Endodermal cell (in vitro differentiated cells): ENCODE results near the gene SUPT3H. TPM values are rescaled to one million over a fixed set of nuclear protein-coding genes. Genes with fewer than 3 reads are reported as not detected.

Experiments used
- DNase-seq: peaks from one replicate; pipeline ENCODE4 v3.0.0-alpha.2; 2017
- H3K27ac ChIP-seq: 2 replicates; pipeline ENCODE4 v1.5.1; 2013; ENCODE audit warnings: mild to moderate bottlenecking, low read depth, low read length, moderate library complexity
- H3K27me3 ChIP-seq: 2 replicates; pipeline ENCODE4 v1.6.1; 2013; ENCODE audit warnings: mild to moderate bottlenecking, low read length, moderate library complexity; ENCODE audit not compliant: insufficient read depth, control insufficient read depth, poor library complexity, severe bottlenecking
- H3K36me3 ChIP-seq: 2 replicates; pipeline ENCODE4 v1.7.0; 2013; ENCODE audit warnings: mild to moderate bottlenecking, low read length, moderate library complexity; ENCODE audit not compliant: control insufficient read depth, insufficient read depth
- H3K4me1 ChIP-seq: one replicate; pipeline ENCODE4 v1.7.0; 2013; ENCODE audit warnings: low read length; ENCODE audit not compliant: control insufficient read depth, insufficient read depth
- H3K4me3 ChIP-seq: 2 replicates; pipeline ENCODE4 v1.5.1; 2013; ENCODE audit warnings: mild to moderate bottlenecking, low read length, moderate library complexity
- H3K9ac ChIP-seq: 2 replicates; pipeline ENCODE4 v1.6.1; 2013; ENCODE audit warnings: mild to moderate bottlenecking, low read length, moderate library complexity; ENCODE audit not compliant: poor library complexity, severe bottlenecking; ENCODE audit errors: extremely low read depth
- H3K9me3 ChIP-seq: 2 replicates; pipeline ENCODE4 v1.6.1; 2013; ENCODE audit warnings: mild to moderate bottlenecking, low read length, moderate library complexity; ENCODE audit not compliant: control insufficient read depth
- H3K27ac Mint-ChIP-seq: 2 replicates; pipeline ENCODE4 v1.8.0; 2020; ENCODE audit warnings: mixed read lengths
- H3K27me3 Mint-ChIP-seq: 2 replicates; pipeline ENCODE4 v1.8.0; 2021; ENCODE audit warnings: mild to moderate bottlenecking, mixed read lengths; ENCODE audit not compliant: insufficient read depth
- H3K36me3 Mint-ChIP-seq: 2 replicates; pipeline ENCODE4 v1.8.0; 2020; ENCODE audit warnings: low read depth, mixed read lengths
- H3K4me1 Mint-ChIP-seq: 2 replicates; pipeline ENCODE4 v1.8.0; 2020; ENCODE audit warnings: mixed read lengths
- H3K4me3 Mint-ChIP-seq: 2 replicates; pipeline ENCODE4 v1.8.0; 2020; ENCODE audit warnings: mild to moderate bottlenecking, moderate library complexity, mixed read lengths
- H3K9me3 Mint-ChIP-seq: 2 replicates; pipeline ENCODE4 v1.8.0; 2020; ENCODE audit warnings: mild to moderate bottlenecking, mixed read lengths
- CTCF ChIP-seq: fragments of 200-600 bp; sonication (generic); conservative IDR thresholded peaks from 2 replicates; pipeline ENCODE4 v1.5.0; 2021; ENCODE audit warnings: antibody characterized with exemption, mild to moderate bottlenecking
- WGBS, 2 experiments: methylation state at CpG; one replicate each; pipeline versions ENCODE4 v1.1.5 to v1.1.7; 2013; ENCODE audit warnings: missing lambda C conversion rate in 2 of 2, mixed read lengths in 1 of 2; ENCODE audit not compliant: insufficient coverage in 1 of 2, insufficient read length in 1 of 2; 5-methylcytosine and 5-hydroxymethylcytosine counted together
- total RNA-seq, 2 donors: library from RNA; stranded (reverse); fragmentation: NEBNext Ultra II Directional in 1 of 2; extraction: Animal tissue kit (Norgen Biotek cat#: 25700) in 1 of 2; gene quantifications; 2 replicates in 1 of 2; 3 replicates in 1 of 2; pipeline ENCODE4 v1.2.1, GENCODE V29; 2021

Gene SUPT3H
- total RNA-seq, 2 donors from 2014 or later, result 32.4 to 34.7 TPM

GRCh38 chr6:44959651-44960050 is 418.1 kb downstream of the SUPT3H start:
- Histone ChIP-seq H3K27ac (no peak overlapping the region), H3K4me1 (no peaks in the 10 kb centered on the region), H3K27me3 (no peaks in the 10 kb centered on the region), H3K9ac (no peak overlapping the region), H3K36me3 (no peaks in the 10 kb centered on the region), H3K9me3 (no peaks in the 10 kb centered on the region), H3K4me3 (no peak overlapping the region)
- Mint-ChIP-seq H3K9me3 (peaks cover 5% of the 10 kb centered on the region), H3K4me3 (no peak overlapping the region), H3K36me3 (peaks cover 4% of the 10 kb centered on the region), H3K4me1 (no peaks in the 10 kb centered on the region), H3K27me3 (no peaks in the 10 kb centered on the region), H3K27ac (no peak overlapping the region)
- no peak for TF ChIP-seq CTCF
- no peak for DNase-seq
- WGBS, 2 experiments, result 98% methylated on average over 3 of the region's 3 CpGs; no CpG with 5 or more reads in 1 of the 2 experiments

- no peak for DNase-seq
- H3K4me1 ChIP-seq, result no peaks in the 10 kb centered on the region
- no peak overlapping the region for H3K27ac Mint-ChIP-seq
- H3K27me3 ChIP-seq, result no peaks in the 10 kb centered on the region
- TF ChIP-seq CTCF, result no peak
- no peaks in the 10 kb centered on the region for H3K4me1 Mint-ChIP-seq
- H3K27me3 Mint-ChIP-seq, result no peaks in the 10 kb centered on the region
- no peaks in the 10 kb centered on the region for H3K9me3 ChIP-seq
- H3K4me3 ChIP-seq, result no peak overlapping the region
- H3K36me3 ChIP-seq, result peaks cover 5% of the 10 kb centered on the region
- H3K27ac ChIP-seq, result no peak overlapping the region
- peaks cover 9% of the 10 kb centered on the region for H3K9me3 Mint-ChIP-seq
- no peak overlapping the region for H3K9ac ChIP-seq
- H3K36me3 Mint-ChIP-seq, result peaks cover 17% of the 10 kb centered on the region
- no peak overlapping the region for H3K4me3 Mint-ChIP-seq
- 93 to 100% methylated on average over 3 to 4 of the region's 4 CpGs for WGBS, 2 experiments
These were observed 420.6 kb downstream of the SUPT3H start for GRCh38 chr6:44957156-44957555.

- Histone ChIP-seq H3K9me3 (no peaks in the 10 kb centered on the region), H3K27ac (no peak overlapping the region), H3K4me3 (no peak overlapping the region), H3K4me1 (no peaks in the 10 kb centered on the region), H3K36me3 (peaks cover 5% of the 10 kb centered on the region), H3K9ac (no peak overlapping the region), H3K27me3 (no peaks in the 10 kb centered on the region)
- peaks cover 9% of the 10 kb centered on the region for H3K9me3 Mint-ChIP-seq
- no peak for TF ChIP-seq CTCF
- peaks cover 23% of the 10 kb centered on the region for H3K36me3 Mint-ChIP-seq
- DNase-seq, result no peak
- no peak overlapping the region for H3K27ac Mint-ChIP-seq
- no peaks in the 10 kb centered on the region for H3K27me3 Mint-ChIP-seq
- no peak overlapping the region for H3K4me3 Mint-ChIP-seq
- WGBS, 2 experiments, result 91 to 92% methylated on average over 1 to 5 of the region's 5 CpGs
- H3K4me1 Mint-ChIP-seq, result no peaks in the 10 kb centered on the region
These were observed 421.3 kb downstream of the SUPT3H start for GRCh38 chr6:44956396-44956795.
